HepG2 (cell line): ENCODE measurements around the gene RRP9. TPM values are rescaled to one million over a fixed set of nuclear protein-coding genes. Genes with fewer than 3 reads are reported as not detected.

ENCODE experiments used
- ATAC-seq: fragments of 200-7000 bp; cut with Tn5 transposase; 3 replicates; pipeline ENCODE4 v1.9.1; 2020; ENCODE audit warnings: mild to moderate bottlenecking, moderate library complexity
- BruUV-seq: library from RNA; stranded (reverse); fragments of 400-500 nt; replicated peaks from 2 replicates; lab custom pipeline; 2021; lab: Mats Ljungman, UMichigan
- CTCF ChIA-PET: fragments of 300-600 bp; formaldehyde crosslinking; extraction: SDS; loops from one replicate; lab custom pipeline; 2021; ENCODE audit warnings: low total read pairs, inconsistent platforms, low intra/inter-chr PET ratio; lab: Yijun Ruan, JAX
- POLR2A ChIA-PET: fragments of 350-600 bp; sonication (Branson Sonifier 250); formaldehyde crosslinking; loops from one replicate; lab custom pipeline; 2020; ENCODE audit warnings: antibody characterized with exemption, inconsistent platforms; lab: Yijun Ruan, JAX
- DNase-seq: peaks from one replicate; pipeline ENCODE4 v3.0.0-alpha.2; 2015; ENCODE audit warnings: low spot score
- FAIRE-seq: peaks from 3 replicates; lab custom pipeline; 2011; peaks lifted over from hg19 to GRCh38; lab: Jason Lieb, UNC
- H2AFZ ChIP-seq: one replicate; pipeline ENCODE4 v1.6.1; 2011; ENCODE audit warnings: low read length, inconsistent platforms
- H3K27ac ChIP-seq: fragments of 300-600 bp; 3 replicates; pipeline ENCODE4 v1.8.0; 2011; ENCODE audit warnings: mixed run types, mild to moderate bottlenecking, mixed read lengths, low read length, inconsistent platforms; ENCODE audit not compliant: insufficient read depth; ENCODE audit errors: extremely low read length
- H3K27me3 ChIP-seq, 2 experiments: fragments of 200-600 bp in 1 of 2; 2 replicates in 1 of 2; 3 replicates in 1 of 2; pipeline versions ENCODE4 v1.6.0 to v1.8.0; 2011; ENCODE audit warnings: low read length in 2 of 2, mild to moderate bottlenecking in 2 of 2, moderate library complexity in 2 of 2, inconsistent platforms in 1 of 2; ENCODE audit not compliant: insufficient read depth in 2 of 2, control insufficient read depth in 1 of 2
- H3K36me3 ChIP-seq, 2 experiments: fragments of 200-600 bp in 1 of 2; replicated peaks in 1 of 2; 2 replicates in 1 of 2; 3 replicates in 1 of 2; pipeline versions ENCODE4 v1.5.1 to v1.8.0; 2011; ENCODE audit warnings: low read length in 2 of 2, inconsistent platforms in 1 of 2; ENCODE audit not compliant: insufficient read depth in 2 of 2, control insufficient read depth in 1 of 2
- H3K4me1 ChIP-seq: 2 replicates; pipeline ENCODE4 v1.5.1; 2012; ENCODE audit warnings: low read length, inconsistent platforms; ENCODE audit not compliant: insufficient read depth
- H3K4me2 ChIP-seq: 2 replicates; pipeline ENCODE4 v1.6.0; 2011; ENCODE audit warnings: low read depth, low read length, inconsistent platforms
- H3K4me3 ChIP-seq, 3 experiments: fragments of 200-600 bp in 1 of 3; sonication (generic), shearing (Covaris generic) in 1 of 3; replicated peaks in 1 of 3; 2 replicates each; pipeline ENCODE4 v1.5.1; 2011 to 2016; ENCODE audit warnings: low read length in 3 of 3, inconsistent platforms in 2 of 3, low read depth in 2 of 3, mild to moderate bottlenecking in 2 of 3, control low read depth in 1 of 3, mixed read lengths in 1 of 3; ENCODE audit not compliant: insufficient read depth in 1 of 3
- H3K79me2 ChIP-seq: one replicate; pipeline ENCODE4 v1.6.1; 2011; ENCODE audit warnings: low read length, inconsistent platforms; ENCODE audit not compliant: insufficient read depth
- H3K9ac ChIP-seq: 2 replicates; pipeline ENCODE4 v1.6.0; 2011; ENCODE audit warnings: mild to moderate bottlenecking, low read depth, low read length, inconsistent platforms; ENCODE audit not compliant: insufficient read depth
- H3K9me3 ChIP-seq: 2 replicates; pipeline ENCODE4 v1.5.1; 2012; ENCODE audit warnings: mild to moderate bottlenecking, low read length
- H4K20me1 ChIP-seq: 2 replicates; pipeline ENCODE4 v1.6.0; 2011; ENCODE audit warnings: inconsistent platforms, mild to moderate bottlenecking, low read length, moderate library complexity; ENCODE audit not compliant: insufficient read depth
- AGO2 ChIP-seq: fragments of 200-400 bp; formaldehyde crosslinking; optimal IDR thresholded peaks from 2 replicates; pipeline ENCODE3; 2017; ENCODE audit warnings: mild to moderate bottlenecking, low read depth, low read length, moderate library complexity
- BRD4 ChIP-seq: sonication (generic); formaldehyde crosslinking; IDR thresholded peaks from 2 replicates; pipeline ENCODE4 v1.4.0; 2020; ENCODE audit warnings: missing genetic modification reagents
- HNRNPH1 ChIP-seq: fragments of 200-400 bp; formaldehyde crosslinking; optimal IDR thresholded peaks from 2 replicates; pipeline ENCODE3; 2017; ENCODE audit warnings: mild to moderate bottlenecking, low read depth, low read length
- HNRNPL ChIP-seq: fragments of 200-400 bp; formaldehyde crosslinking; IDR thresholded peaks from 2 replicates; pipeline ENCODE4 v1.6.1; 2017; ENCODE audit warnings: mild to moderate bottlenecking, low read depth, low read length
- PCBP1 ChIP-seq: fragments of 200-400 bp; formaldehyde crosslinking; IDR thresholded peaks from 2 replicates; pipeline ENCODE4 v1.6.1; 2017; ENCODE audit warnings: mild to moderate bottlenecking, low read depth, low read length, borderline replicate concordance
- ZNF317 ChIP-seq: sonication (generic); formaldehyde crosslinking; IDR thresholded peaks from 2 replicates; pipeline ENCODE4 v1.5.0; 2020; ENCODE audit warnings: mild to moderate bottlenecking, missing genetic modification reagents
- WGBS: methylation state at CpG from one replicate; pipeline ENCODE4 v1.1.6; 2017; ENCODE audit warnings: low lambda C conversion rate; 5-methylcytosine and 5-hydroxymethylcytosine counted together
- in situ Hi-C: cut with HindIII; loops from 2 replicates; pipeline ENCODE4 v1.10.0; 2017; ENCODE audit warnings: low pct_unique_long_range_greater_than_20kb; ENCODE audit not compliant: extremely low pct_ligation_motif_present
- intact Hi-C: fragments of 100-400 bp; cut with micrococcal nuclease; formaldehyde crosslinking; loops from one replicate; pipeline ENCODE4 v1.10.0; 2022; ENCODE audit not compliant: unreplicated experiment
- polyA plus RNA-seq, 8 experiments: library from polyadenylated mRNA; depleted of rRNA in 3 of 8; stranded (reverse) in 7 of 8; unstranded in 1 of 8; fragments of >200 nt; fragmentation: Illumina TruSeq in 4 of 8; extraction: Trizol in 4 of 8; gene quantifications; 2 replicates each; pipeline versions ENCODE4 v1.2.1 to v1.2.3, GENCODE V29; 2011 to 2016; ENCODE audit warnings: low read depth in 4 of 8, missing spikeins in 1 of 8, mixed read lengths in 1 of 8; ENCODE audit not compliant: insufficient read depth in 1 of 8
- total RNA-seq, 5 experiments: library from RNA; depleted of rRNA; stranded (reverse); fragments of >200 nt; fragmentation: Illumina TruSeq; extraction: Trizol; gene quantifications; 2 replicates each; pipeline ENCODE4 v1.2.3, GENCODE V29; 2016; ENCODE audit warnings: low read depth in 1 of 5

The RRP9 gene
- total and polyA plus RNA-seq, 2 of the 13 experiments (the other 11 are each of a cell fraction or from before 2014, with no cell fraction given), result 14.8 to 44.0 TPM

DNA sequence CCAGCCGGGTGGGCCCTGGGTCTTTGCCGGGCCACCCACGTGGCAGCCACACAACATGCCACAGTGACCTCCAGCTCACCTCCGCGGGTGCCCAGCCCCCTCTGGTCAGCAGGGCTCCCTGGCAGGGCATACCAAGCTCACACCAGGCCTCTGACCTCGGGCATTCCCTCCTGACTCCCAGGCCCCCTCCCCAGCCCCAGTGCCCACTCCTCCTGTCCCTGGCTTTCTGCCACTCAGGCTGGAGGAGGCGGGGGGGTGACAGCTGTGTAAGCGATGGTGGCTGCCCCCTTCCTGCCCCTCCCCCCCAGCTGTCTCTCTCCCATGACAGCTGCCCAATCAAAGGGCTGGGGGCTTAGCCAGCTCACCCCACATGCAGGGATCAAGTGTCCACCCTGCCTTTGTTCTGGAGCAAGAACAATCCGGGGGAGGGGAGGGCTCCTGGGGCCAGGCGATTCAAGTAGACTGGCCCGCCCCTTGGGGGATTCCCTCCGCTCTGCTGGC is 22.3 kb upstream of the RRP9 start:
- ATAC-seq, result no peak
- no TSS peak for BruUV-seq

DNA sequence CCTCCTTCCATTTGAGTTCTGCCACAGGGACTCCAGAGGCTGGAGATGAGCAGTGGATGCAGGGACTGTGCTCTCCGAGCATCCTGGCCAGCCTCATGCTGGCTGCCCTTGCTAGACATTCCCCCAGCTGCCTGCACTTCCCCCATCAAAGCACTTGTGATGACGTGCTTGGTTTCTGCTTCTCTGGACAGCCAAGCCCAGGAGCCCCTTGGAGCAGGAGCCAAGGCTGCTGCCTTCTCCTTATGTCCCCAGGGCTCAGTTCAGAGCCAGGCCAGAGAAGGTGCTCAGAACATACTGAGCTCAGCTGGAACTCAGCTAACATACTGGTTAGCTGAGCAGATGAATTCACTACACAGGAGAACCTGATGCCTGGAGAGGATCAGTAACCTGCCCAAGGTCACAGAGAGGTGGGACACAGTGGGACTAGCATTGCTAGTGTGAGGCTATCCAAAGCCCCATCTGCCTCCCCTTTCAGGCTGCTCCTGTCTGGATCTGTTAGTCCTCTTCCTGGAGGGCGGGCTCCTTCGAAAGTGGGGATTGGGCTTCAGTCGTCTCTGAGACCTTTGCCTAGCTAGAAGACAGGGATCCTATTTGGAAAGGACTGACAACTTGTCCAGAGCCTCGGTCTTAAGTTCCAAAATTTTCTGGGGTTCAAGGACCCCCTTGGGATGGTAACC is 21.3 kb upstream of the RRP9 start:
- ATAC-seq (0 out of 3 replicates have a peak, but pooled peaks have one; percentile 4), FAIRE-seq (no peak), DNase-seq (no peak)
- intact Hi-C loops, result no loop called here
- H3K27ac ChIP-seq, result no peak overlapping the region
- POLR2A ChIA-PET, result interaction anchor here (2.0 to 2.4 kb wide), 2 partner anchors 11 to 20 kb away, joined by 7 to 12 read pairs; partner anchors contain the start of genes ABHD14B and PARP3
- CTCF ChIA-PET, result no interaction called here
- no peak overlapping the region for H3K4me3 ChIP-seq
- peaks cover 3% of the 10 kb centered on the region for H3K79me2 ChIP-seq
- BruUV-seq, result no TSS peak
- H3K9me3 ChIP-seq, result no peaks in the 10 kb centered on the region
- peaks cover 4 to 14% of the 10 kb centered on the region in 2 experiments; a peak in 4 of 5 replicates for H3K36me3 ChIP-seq
- TF ChIP-seq BRD4 (CRISPR knock-in tag) (no peak), ZNF317 (CRISPR knock-in tag) (no peak), PCBP1 (no peak)
- TF ChIP-seq, all 625 proteins: peak for 0
- H3K4me2 ChIP-seq, result no peak overlapping the region
- H4K20me1 ChIP-seq, result no peaks in the 10 kb centered on the region
- peaks cover 59% of the 10 kb centered on the region for H3K4me1 ChIP-seq
- no peak overlapping the region for H2AFZ ChIP-seq
- WGBS, result 60% methylated on average over 1 of the region's 6 CpGs
- in situ Hi-C loops, result no loop called here
- no peak overlapping the region for H3K9ac ChIP-seq
- H3K27me3 ChIP-seq, result no peaks in the 10 kb centered on the region

More for the DNA sequence above, 22.3 kb upstream of the RRP9 start:
- Histone ChIP-seq H3K27ac (no peak overlapping the region), H3K4me1 (peaks cover 70% of the 10 kb centered on the region), H2AFZ (no peak overlapping the region), H3K4me3 (no peak overlapping the region), H3K27me3 (no peaks in the 10 kb centered on the region), H3K9ac (no peak overlapping the region), H4K20me1 (no peaks in the 10 kb centered on the region), H3K9me3 (no peaks in the 10 kb centered on the region), H3K79me2 (peaks cover 3% of the 10 kb centered on the region), H3K36me3 (peaks cover 4 to 14% of the 10 kb centered on the region in 2 experiments; a peak in 4 of 5 replicates), H3K4me2 (no peak overlapping the region)
- TF ChIP-seq HNRNPL (0 out of 2 replicates have a peak, but pooled peaks have one; percentile 24), AGO2 (peak; percentile 44), HNRNPH1 (no peak)
- DNase-seq (no peak), FAIRE-seq (no peak)
- ChIA-PET POLR2A (interaction anchor here (0.7 to 2.4 kb wide), 3 partner anchors 10 to 21 kb away, joined by 3 to 12 read pairs (median 7); partner anchors contain the start of genes ABHD14B and PARP3), CTCF (no interaction called here)
- in situ Hi-C loops, result no loop called here
- intact Hi-C loops, result no loop called here
- WGBS, result 83% methylated on average over 1 of the region's 12 CpGs
